Natural killer cell treated with Interleukin-12 subunit alpha and Interleukin-12 subunit beta and Interleukin-15 and Interleukin-18, amount 100 ng/mL, for 72 hours (primary cell): ENCODE data around the gene ASTN1. TPM values are rescaled to one million over a fixed set of nuclear protein-coding genes. Genes with fewer than 3 reads are reported as not detected.
"Not testable (repeated sequence)": the region's sequence is repeated elsewhere in the genome, so short reads cannot be mapped to it uniquely, and the experiment has no call there.

Experiments
- ATAC-seq, 2 donors: fragments of 150-1000 bp; cut with Tn5 transposase in 1 of 2; sonication (Bioruptor Pico), chemical (Tn5 transposase) in 1 of 2; 2 replicates each; pipeline ENCODE4 v1.10.0; 2021
- DNase-seq: peaks from one replicate; pipeline ENCODE4 v3.0.0; 2022; ENCODE audit warnings: low spot score
- H3K27ac Mint-ChIP-seq, 2 donors: 1 replicate in 1 of 2; 2 replicates in 1 of 2; pipeline ENCODE4 v1.8.0; 2022; ENCODE audit warnings: mixed read lengths in 2 of 2, mild to moderate bottlenecking in 1 of 2, moderate library complexity in 1 of 2
- H3K27me3 Mint-ChIP-seq, 2 donors: 1 replicate in 1 of 2; 2 replicates in 1 of 2; pipeline ENCODE4 v1.8.0; 2022; ENCODE audit warnings: mixed read lengths in 2 of 2
- H3K36me3 Mint-ChIP-seq: one replicate; pipeline ENCODE4 v1.8.0; 2022; ENCODE audit warnings: mixed read lengths
- H3K4me1 Mint-ChIP-seq, 2 donors: 1 replicate in 1 of 2; 2 replicates in 1 of 2; pipeline ENCODE4 v1.8.0; 2022; ENCODE audit warnings: low read depth in 2 of 2, mixed read lengths in 2 of 2, mild to moderate bottlenecking in 1 of 2
- H3K4me3 Mint-ChIP-seq: one replicate; pipeline ENCODE4 v1.8.0; 2022; ENCODE audit warnings: mixed read lengths
- H3K9me3 Mint-ChIP-seq: 2 replicates; pipeline ENCODE4 v1.8.0; 2022; ENCODE audit warnings: mixed read lengths
- total RNA-seq, 2 donors: library from RNA; stranded (reverse); gene quantifications; one replicate each; pipeline ENCODE4 v1.2.3, GENCODE V29; 2022

ASTN1 gene
- total RNA-seq, 2 donors from 2014 or later: not detected

GRCh38 chr1:177106614-177107365 lies 57.7 kb downstream of the ASTN1 start:
- Mint-ChIP-seq H3K9me3 (peaks cover 10% of the 10 kb centered on the region), H3K27ac (no peak overlapping the region)

DNA sequence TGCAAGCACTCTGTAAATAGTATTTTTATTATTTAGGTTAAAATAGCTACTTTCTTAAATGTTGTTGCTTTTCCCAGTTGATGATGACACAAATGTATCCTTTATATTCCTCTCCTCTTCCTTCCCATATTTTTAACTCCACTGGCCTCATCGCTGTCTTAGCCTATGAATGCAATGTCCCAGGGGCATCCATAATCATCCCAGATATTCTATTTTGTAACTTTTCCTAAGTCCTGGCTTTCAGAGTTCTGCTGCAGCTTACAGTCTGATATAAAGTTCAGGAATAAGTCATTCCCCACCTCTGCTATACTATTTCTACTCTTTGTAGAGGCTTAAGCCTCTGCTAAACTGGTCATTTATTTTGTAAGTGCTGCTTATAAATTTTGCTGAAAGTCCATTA lies 58.3 kb downstream of the ASTN1 start:
- ATAC-seq (no peak), DNase-seq (no peak)
- Mint-ChIP-seq H3K4me1 (no peaks in the 10 kb centered on the region), H3K27ac (no peak overlapping the region), H3K4me3 (no peak overlapping the region), H3K9me3 (peaks cover 10% of the 10 kb centered on the region), H3K36me3 (no peaks in the 10 kb centered on the region), H3K27me3 (no peaks in the 10 kb centered on the region)

More at GRCh38 chr1:177106614-177107365, 57.7 kb downstream of the ASTN1 start:
- no peaks in the 10 kb centered on the region for H3K27me3 Mint-ChIP-seq
- no peaks in the 10 kb centered on the region for H3K36me3 Mint-ChIP-seq
- no peak overlapping the region for H3K4me3 Mint-ChIP-seq
- H3K4me1 Mint-ChIP-seq: no peaks in the 10 kb centered on the region
- DNase-seq: no peak
- no peak for ATAC-seq

- Mint-ChIP-seq H3K4me1 (no peaks in the 10 kb centered on the region), H3K36me3 (no peaks in the 10 kb centered on the region), H3K9me3 (peaks cover 6% of the 10 kb centered on the region), H3K27me3 (no peaks in the 10 kb centered on the region), H3K27ac (no peak overlapping the region), H3K4me3 (no peak overlapping the region)
- DNase-seq: no peak
- ATAC-seq: no peak
Measured at GRCh38 chr1:177103005-177103852, 61.3 kb downstream of the ASTN1 start.

GRCh38 chr1:177092001-177092400 lies 72.5 kb downstream of the ASTN1 start:
- H3K27me3 Mint-ChIP-seq: no peaks in the 10 kb centered on the region
- no peaks in the 10 kb centered on the region for H3K4me1 Mint-ChIP-seq
- H3K9me3 Mint-ChIP-seq: peaks cover 7% of the 10 kb centered on the region
- DNase-seq: no peak
- H3K4me3 Mint-ChIP-seq: no peak overlapping the region
- no peaks in the 10 kb centered on the region for H3K36me3 Mint-ChIP-seq
- no peak overlapping the region for H3K27ac Mint-ChIP-seq
- ATAC-seq: no peak

GRCh38 chr1:177091040-177091439 lies 73.5 kb downstream of the ASTN1 start:
- no peak overlapping the region for H3K4me3 Mint-ChIP-seq
- H3K27me3 Mint-ChIP-seq: no peaks in the 10 kb centered on the region
- H3K27ac Mint-ChIP-seq: no peak overlapping the region
- no peaks in the 10 kb centered on the region for H3K4me1 Mint-ChIP-seq
- DNase-seq (no peak), ATAC-seq (no peak)
- peaks cover 4% of the 10 kb centered on the region for H3K9me3 Mint-ChIP-seq
- no peaks in the 10 kb centered on the region for H3K36me3 Mint-ChIP-seq

DNA sequence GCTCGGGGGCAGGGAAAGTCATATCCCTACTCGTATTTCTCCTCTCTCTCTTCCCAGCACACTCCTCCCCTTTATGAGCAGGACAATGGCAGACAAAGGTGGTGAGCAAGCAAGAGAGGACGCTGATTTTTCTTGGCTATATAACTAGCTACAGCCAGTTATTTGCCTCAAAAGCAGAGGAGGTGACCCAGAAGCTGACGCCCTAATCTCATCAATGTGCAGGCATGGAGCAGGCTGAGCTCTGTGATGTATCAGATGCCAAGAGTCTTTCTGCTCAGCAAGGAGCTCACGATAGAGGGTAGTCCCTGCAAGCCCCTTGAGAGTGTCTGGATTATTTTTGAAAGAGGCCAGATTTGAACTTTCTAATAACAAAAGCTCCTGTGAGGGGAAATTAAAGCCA lies 75.5 kb downstream of the ASTN1 start:
- no peak overlapping the region for H3K27ac Mint-ChIP-seq
- H3K4me1 Mint-ChIP-seq: no peaks in the 10 kb centered on the region
- no peaks in the 10 kb centered on the region for H3K36me3 Mint-ChIP-seq
- H3K9me3 Mint-ChIP-seq: peaks cover 2% of the 10 kb centered on the region
- ATAC-seq (no peak), DNase-seq (no peak)
- no peak overlapping the region for H3K4me3 Mint-ChIP-seq
- H3K27me3 Mint-ChIP-seq: no peaks in the 10 kb centered on the region

- H3K27me3 Mint-ChIP-seq: no peaks in the 10 kb centered on the region
- no peaks in the 10 kb centered on the region for H3K4me1 Mint-ChIP-seq
- ATAC-seq (no peak), DNase-seq (no peak)
- no peak overlapping the region for H3K4me3 Mint-ChIP-seq
- no peaks in the 10 kb centered on the region for H3K36me3 Mint-ChIP-seq
- no peak overlapping the region for H3K27ac Mint-ChIP-seq
- peaks cover 4% of the 10 kb centered on the region for H3K9me3 Mint-ChIP-seq
Measured at GRCh38 chr1:177082855-177083693, 81.4 kb downstream of the ASTN1 start.

DNA sequence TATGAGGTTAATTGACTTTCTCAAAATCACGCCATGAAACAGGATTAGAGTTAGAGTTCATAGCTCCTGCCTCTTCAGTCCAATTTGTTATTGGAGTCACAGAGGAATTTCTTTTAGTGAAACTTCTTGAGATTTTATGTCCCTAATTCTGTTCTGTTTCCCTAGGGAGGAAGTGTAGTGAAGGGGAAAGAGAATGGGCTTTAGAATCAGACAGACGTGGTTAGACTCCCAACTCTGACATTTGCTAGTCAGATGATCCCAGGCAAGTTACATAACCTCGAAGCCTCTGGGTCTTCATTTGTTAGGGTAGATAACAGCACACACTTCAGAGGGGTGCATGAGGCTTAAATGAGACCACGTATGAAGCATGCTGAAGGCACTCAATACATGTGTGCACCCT lies 83.9 kb downstream of the ASTN1 start:
- no peak for DNase-seq
- Mint-ChIP-seq H3K36me3 (no peaks in the 10 kb centered on the region), H3K9me3 (peaks cover 7% of the 10 kb centered on the region), H3K27ac (no peak overlapping the region), H3K4me3 (no peak overlapping the region), H3K4me1 (no peaks in the 10 kb centered on the region), H3K27me3 (no peaks in the 10 kb centered on the region)
- no peak for ATAC-seq

DNA sequence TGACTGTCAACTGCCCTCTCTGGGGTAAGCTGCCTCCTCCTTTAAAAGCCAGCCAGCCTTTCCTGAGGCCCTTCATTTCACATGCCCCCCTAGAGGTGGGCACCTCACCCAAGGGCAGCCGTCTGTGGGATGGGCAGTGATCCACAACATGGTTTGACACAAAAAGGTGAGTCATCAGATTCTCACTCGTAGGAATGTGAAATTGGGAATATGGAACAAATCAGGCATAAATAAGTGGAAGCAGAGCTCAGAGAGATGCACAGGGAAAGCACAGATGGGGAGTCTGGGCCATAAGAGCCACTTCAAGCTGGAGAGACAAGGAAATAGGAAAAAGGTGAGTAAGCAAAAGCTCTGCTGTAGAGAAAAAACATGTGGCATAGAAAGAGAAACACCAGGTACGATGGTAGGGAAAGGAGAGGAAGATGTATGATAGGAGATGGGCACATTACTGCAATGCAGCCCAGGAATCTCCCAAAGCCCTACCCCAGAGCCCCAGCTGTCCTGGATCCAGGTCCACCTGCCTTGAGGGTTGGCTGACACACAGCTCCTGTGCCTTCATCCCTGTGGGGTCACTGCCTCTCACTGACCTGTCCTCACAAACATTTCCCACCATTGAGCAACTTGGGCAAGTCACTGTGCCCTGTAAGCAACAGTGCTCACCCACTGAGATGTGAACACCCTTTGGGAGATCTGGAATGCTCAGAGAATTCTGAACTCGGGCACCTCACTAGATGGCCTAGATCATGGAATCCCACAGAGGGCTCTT lies 86.6 kb downstream of the ASTN1 start:
- Mint-ChIP-seq H3K27ac (no peak overlapping the region), H3K4me1 (no peaks in the 10 kb centered on the region), H3K27me3 (no peaks in the 10 kb centered on the region), H3K36me3 (no peaks in the 10 kb centered on the region), H3K9me3 (peaks cover 7% of the 10 kb centered on the region), H3K4me3 (no peak overlapping the region)
- ATAC-seq: no peak
- DNase-seq: no peak

DNA sequence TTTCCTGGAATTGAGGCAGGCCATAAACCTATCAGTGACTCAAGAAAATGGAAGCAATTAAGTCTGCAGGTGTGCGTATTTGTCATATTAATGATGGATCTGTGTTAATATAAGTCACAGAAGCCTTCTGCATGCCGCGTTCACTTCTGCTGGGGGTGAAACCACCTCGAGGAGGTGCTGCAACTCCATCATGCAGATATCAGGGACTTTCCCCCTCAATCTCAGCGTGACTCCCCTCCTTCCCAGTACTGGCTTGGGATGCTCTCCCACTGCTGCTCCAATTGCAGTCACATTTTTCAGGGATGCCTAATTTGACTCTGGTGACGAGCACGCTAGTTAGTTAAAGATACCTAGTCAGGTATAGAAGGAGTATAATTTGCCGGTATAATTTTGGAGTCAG lies 87.5 kb downstream of the ASTN1 start:
- Mint-ChIP-seq H3K9me3 (peaks cover 7% of the 10 kb centered on the region), H3K27me3 (no peaks in the 10 kb centered on the region), H3K36me3 (no peaks in the 10 kb centered on the region), H3K27ac (no peak overlapping the region), H3K4me1 (no peaks in the 10 kb centered on the region), H3K4me3 (no peak overlapping the region)
- ATAC-seq: no peak
- no peak for DNase-seq

- H3K27me3 Mint-ChIP-seq, H3K27ac Mint-ChIP-seq, ATAC-seq, H3K4me3 Mint-ChIP-seq, DNase-seq, H3K36me3 Mint-ChIP-seq, H3K4me1 Mint-ChIP-seq, H3K9me3 Mint-ChIP-seq: not testable (repeated sequence)
Measured at GRCh38 chr1:177074811-177075210, 89.7 kb downstream of the ASTN1 start.

DNA sequence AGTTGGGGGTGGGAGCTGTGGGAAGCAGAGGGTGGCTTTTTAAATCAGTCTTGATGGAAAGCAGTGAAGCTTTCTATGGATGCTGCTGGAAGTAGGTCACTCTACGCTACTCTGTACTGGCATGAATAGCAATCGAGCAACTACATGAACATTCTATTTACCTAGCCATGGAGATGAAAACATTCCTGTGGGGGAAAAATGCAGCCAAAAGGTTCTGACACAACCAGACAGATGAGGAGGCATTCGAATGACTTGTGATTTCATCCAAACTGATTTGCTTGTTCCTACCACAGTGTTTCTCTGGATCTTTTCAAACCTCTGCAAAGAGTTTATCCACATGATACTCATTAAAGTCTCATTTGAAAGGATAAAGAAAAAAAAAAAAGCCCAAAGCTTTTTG lies 95.0 kb downstream of the ASTN1 start:
- DNase-seq (no peak), ATAC-seq (no peak)
- H3K27ac Mint-ChIP-seq: no peak overlapping the region
- no peak overlapping the region for H3K4me3 Mint-ChIP-seq
- H3K9me3 Mint-ChIP-seq: peaks cover 3% of the 10 kb centered on the region
- H3K27me3 Mint-ChIP-seq: no peaks in the 10 kb centered on the region
- H3K36me3 Mint-ChIP-seq: no peaks in the 10 kb centered on the region
- H3K4me1 Mint-ChIP-seq: no peaks in the 10 kb centered on the region

DNA sequence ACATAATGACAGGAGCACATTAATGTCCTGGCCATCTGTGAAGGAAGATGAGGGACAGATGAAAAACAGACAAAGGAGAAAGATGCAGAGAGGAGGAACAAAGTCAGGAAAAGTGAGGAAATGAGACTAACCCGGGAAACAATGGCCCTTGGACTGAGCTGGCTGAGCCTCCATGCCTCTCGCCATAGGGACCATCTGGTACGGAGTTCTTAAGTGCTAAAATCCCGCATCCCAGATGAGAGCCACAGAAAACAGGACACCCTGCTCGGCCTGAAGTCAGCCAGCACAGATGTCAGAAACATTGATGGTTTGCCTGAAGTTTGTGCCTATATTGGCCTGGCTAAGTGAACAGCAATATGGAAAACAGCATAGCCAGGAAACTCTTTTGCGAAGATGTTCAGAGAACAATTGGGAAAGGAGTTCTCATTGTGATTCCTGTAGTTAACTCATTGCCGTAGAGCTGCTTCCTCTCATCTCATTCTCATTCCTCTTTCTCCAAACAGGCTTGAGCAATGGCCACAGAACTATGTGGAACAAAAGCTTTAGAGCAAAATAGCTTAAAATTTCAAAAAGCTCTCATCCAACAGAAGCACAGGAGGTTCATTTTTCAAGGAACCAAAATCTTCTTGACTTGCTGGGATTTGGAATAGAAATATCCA lies 96.6 kb downstream of the ASTN1 start:
- Mint-ChIP-seq H3K27me3 (no peaks in the 10 kb centered on the region), H3K4me3 (no peak overlapping the region), H3K9me3 (peaks cover 5% of the 10 kb centered on the region), H3K4me1 (no peaks in the 10 kb centered on the region), H3K27ac (no peak overlapping the region), H3K36me3 (no peaks in the 10 kb centered on the region)
- DNase-seq (no peak), ATAC-seq (no peak)
